ENCODE measurements around the gene LACTBL1.
"Not testable (repeated sequence)": the region's sequence is repeated elsewhere in the genome, so short reads cannot be mapped to it uniquely, and the experiment has no call there.

The LACTBL1 gene

DNA sequence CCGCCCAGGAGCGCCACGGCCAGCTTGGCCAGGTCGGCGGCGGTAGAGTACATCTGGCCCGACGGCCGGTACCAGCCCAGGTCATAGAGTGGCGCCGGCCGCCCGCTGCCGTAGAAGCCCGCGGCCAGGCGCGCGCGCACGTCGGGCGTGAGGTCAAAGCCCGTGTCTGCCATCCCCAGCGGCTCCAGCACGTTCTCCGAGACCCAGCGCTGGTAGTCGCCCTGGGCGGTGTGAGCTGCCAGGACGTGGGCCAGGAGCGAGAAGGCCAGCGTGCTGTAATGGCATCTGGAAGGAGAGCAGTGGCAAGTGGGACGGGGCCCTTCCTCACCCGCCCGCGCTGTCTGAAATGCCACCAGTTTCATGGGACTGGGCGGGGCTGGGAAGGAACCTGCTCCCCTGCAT, 18.9 kb downstream of the LACTBL1 start:
- no peak for DNase-seq (ENCODE audit: low spot score)
- TF ChIP-seq, protein P1, sequence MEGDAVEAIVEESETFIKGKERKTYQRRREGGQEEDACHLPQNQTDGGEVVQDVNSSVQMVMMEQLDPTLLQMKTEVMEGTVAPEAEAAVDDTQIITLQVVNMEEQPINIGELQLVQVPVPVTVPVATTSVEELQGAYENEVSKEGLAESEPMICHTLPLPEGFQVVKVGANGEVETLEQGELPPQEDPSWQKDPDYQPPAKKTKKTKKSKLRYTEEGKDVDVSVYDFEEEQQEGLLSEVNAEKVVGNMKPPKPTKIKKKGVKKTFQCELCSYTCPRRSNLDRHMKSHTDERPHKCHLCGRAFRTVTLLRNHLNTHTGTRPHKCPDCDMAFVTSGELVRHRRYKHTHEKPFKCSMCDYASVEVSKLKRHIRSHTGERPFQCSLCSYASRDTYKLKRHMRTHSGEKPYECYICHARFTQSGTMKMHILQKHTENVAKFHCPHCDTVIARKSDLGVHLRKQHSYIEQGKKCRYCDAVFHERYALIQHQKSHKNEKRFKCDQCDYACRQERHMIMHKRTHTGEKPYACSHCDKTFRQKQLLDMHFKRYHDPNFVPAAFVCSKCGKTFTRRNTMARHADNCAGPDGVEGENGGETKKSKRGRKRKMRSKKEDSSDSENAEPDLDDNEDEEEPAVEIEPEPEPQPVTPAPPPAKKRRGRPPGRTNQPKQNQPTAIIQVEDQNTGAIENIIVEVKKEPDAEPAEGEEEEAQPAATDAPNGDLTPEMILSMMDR (IDR thresholded peaks at IDR 0.05; ENCODE audit: borderline replicate concordance, control extremely low read depth, extremely low read depth, insufficient read depth, missing control alignments) = no peak
- in situ Hi-C loops (cut with MboI; ENCODE audit: low sequenced_read_pairs, unreplicated experiment) = no loop called here

DNA sequence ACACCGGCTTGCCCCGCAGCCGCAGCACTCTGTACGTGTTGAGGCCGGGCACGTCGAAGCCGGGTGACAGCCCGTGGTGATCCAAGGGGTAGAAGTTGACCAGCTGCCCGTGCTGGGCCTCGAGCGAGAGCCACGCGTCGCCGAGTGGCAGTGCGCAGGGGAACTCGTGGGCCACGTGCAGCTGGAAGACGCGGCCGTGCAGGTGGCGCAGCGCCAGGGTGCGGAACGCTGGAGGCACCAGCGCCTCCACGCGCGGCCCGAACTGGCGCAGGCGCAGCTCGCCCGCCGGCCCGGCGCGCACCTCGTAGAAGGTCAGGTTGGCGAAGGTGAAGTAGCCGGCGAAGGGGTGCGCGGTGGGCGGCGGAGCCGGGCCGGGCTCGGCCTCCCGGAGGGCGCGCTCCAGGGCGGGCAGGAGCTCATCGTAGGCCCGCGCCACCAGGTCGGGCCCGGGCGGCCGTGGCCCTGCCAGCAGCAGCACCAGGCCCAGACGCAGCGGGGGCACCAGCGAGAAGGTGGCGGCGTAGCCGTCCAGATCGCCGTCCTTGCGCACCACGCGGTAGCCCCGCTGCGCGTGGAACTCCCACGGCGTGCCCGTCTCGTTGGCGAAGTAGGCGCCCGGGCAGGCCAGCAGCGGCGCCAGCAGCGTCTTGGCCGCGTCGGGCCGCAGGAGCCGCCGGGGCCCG, 19.5 kb downstream of the LACTBL1 start:
- no peak for DNase-seq (ENCODE audit: low spot score)
- in situ Hi-C loops (cut with MboI; ENCODE audit: low sequenced_read_pairs, unreplicated experiment) = no loop called here
- TF ChIP-seq, protein P1 (IDR thresholded peaks at IDR 0.05; ENCODE audit: borderline replicate concordance, control extremely low read depth, extremely low read depth, insufficient read depth, missing control alignments) = no peak

DNA sequence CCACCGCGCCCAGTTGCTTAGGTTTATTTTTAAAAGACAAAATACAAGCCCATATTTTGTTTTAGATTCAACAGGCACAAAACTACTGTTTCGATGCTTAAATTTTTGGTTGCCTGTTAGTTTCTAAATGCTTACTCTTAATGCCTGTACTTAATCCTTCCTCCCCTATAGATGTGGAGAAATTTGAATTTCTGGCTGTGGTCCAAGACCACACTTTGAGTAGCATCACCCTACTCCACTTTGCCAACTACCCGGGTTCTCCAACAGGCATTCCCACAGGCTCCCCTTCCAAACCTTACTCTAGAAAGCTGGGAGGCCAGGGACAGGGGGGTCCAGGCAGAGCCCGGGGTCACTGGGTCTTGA, 20.0 kb downstream of the LACTBL1 start:
- in situ Hi-C loops (cut with MboI; ENCODE audit: low sequenced_read_pairs, unreplicated experiment) = no loop called here
- TF ChIP-seq, protein P1 (IDR thresholded peaks at IDR 0.05; ENCODE audit: borderline replicate concordance, control extremely low read depth, extremely low read depth, insufficient read depth, missing control alignments) = no peak
- DNase-seq (ENCODE audit: low spot score) = no peak

DNA sequence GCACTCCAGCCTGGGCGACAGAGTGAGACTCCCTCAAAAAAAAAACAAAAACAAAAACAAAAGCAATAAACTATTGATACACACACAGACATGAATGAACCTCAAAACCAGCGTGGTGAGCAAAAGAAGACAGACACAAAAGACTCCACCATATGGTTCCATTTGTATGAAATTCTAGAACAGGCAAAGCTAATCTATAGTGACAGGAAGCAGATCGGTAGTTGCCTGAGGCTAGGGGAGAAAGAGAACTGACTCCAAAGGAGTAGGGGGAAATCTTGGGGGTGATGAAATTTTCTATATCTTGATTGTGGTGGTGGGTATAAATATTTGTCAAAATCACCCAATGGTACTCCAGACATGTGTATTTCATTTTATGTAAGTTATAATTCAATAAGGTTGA, 20.9 kb downstream of the LACTBL1 start:
- TF ChIP-seq, protein P1 (IDR thresholded peaks at IDR 0.05; ENCODE audit: borderline replicate concordance, control extremely low read depth, extremely low read depth, insufficient read depth, missing control alignments) = no peak
- in situ Hi-C loops (cut with MboI; ENCODE audit: low sequenced_read_pairs, unreplicated experiment) = no loop called here
- no peak for DNase-seq (ENCODE audit: low spot score)

DNA sequence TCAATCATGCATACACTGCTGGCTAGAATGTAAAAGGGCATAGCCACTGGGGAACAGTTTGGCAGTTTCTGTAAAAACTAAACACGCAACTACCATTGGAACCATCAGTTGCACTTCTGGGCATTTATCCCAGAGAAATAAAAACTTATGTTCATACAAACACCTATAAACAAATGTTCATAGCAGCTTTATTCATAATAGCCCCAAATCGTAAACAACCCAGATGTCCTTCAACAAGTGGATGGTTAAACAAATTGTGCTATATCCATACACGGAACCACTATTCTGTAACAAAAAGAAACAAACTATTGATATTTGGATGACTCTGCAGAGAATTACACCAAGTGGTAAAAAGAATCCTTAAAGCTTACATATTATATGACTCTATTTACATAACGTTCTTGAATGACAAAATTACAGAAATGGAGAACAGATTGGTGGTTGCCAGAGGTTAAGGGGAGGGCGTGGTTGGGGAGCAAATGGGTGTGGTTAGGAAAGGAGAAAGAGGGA, 22.8 kb downstream of the LACTBL1 start:
- DNase-seq (ENCODE audit: low spot score) = no peak
- TF ChIP-seq, protein P1 (IDR thresholded peaks at IDR 0.05; ENCODE audit: borderline replicate concordance, control extremely low read depth, extremely low read depth, insufficient read depth, missing control alignments) = no peak
- in situ Hi-C loops (cut with MboI; ENCODE audit: low sequenced_read_pairs, unreplicated experiment) = no loop called here

DNA sequence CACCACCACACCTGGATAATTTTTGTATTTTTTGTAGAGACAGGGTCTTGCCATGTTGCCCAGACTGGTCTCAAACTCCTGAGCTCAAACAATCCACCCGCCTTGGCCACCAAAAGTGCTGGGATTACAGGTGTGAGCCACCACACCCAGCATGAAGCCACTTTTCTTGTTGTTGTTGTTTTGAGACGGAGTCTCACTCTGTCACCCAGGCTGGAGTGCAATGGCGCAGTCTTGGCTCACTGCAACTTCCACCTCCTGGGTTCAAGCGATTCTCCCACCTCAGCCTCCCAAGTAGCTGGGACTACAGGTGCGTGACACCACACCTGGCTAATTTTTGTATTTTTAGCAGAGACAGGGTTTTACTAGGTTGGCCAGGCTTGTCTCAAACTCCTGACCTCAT, 27.5 kb downstream of the LACTBL1 start:
- in situ Hi-C loops (cut with MboI; ENCODE audit: low sequenced_read_pairs, unreplicated experiment); DNase-seq (ENCODE audit: low spot score): not testable (repeated sequence)

DNA sequence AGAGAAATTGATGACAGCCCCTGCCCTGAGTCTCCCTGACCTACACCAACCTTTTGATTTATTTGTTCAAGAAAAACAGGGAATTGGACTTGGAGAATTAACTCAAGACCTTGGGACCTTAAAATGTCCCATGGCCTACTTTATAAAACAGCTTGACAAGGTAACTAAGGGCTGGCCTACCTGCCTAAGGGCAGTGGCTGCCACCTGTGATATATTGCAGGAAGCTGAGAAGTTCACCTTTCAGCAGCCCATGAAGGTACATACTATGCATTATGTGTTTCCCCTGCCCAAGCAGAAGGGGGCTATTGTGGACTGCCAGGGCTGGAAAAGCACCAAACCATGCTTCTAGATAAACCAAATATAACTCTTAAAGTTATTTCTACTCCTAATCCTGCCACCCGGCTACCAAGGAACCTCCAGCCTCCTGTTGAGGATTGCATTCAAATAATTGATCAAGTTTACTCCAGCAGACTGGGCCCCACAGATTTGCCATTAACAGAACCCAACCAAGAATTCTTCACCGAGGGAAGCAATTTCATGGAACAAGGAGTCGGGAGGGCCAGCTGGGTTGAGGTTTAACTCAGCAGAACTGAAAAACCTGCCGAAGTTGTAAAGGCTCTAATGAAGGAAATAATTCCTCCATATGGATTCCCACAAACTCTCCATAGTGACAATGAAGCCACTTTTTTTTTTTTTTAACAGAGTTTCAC, 28.2 kb downstream of the LACTBL1 start:
- TF ChIP-seq, protein P1 (IDR thresholded peaks at IDR 0.05; ENCODE audit: borderline replicate concordance, control extremely low read depth, extremely low read depth, insufficient read depth, missing control alignments) = no peak
- no peak for DNase-seq (ENCODE audit: low spot score)
- in situ Hi-C loops (cut with MboI; ENCODE audit: low sequenced_read_pairs, unreplicated experiment) = no loop called here

Measured in GM13976 (cell line).